K562 (cell line): ENCODE data around the gene OXT. TPM values are rescaled to one million over a fixed set of nuclear protein-coding genes. Genes with fewer than 3 reads are reported as not detected.

Experiments
- ATAC-seq: fragments of 200-7000 bp; cut with Tn5 transposase; 3 replicates; pipeline ENCODE4 v1.9.1; 2020; ENCODE audit warnings: moderate library complexity
- BruUV-seq: library from RNA; stranded (reverse); fragments of 400-500 nt; replicated peaks from 2 replicates; lab custom pipeline; 2021; lab: Mats Ljungman, UMichigan
- CTCF ChIA-PET: fragments of 300-600 bp; formaldehyde crosslinking; extraction: SDS; loops from one replicate; lab custom pipeline; 2021; ENCODE audit warnings: low intra/inter-chr PET ratio; lab: Yijun Ruan, JAX
- POLR2A ChIA-PET: fragments of 300-600, 350-650 bp; sonication (Branson Sonifier 250); formaldehyde crosslinking; extraction: SDS; loops from one replicate; lab custom pipeline; 2021; ENCODE audit warnings: antibody characterized with exemption, inconsistent platforms; lab: Yijun Ruan, JAX
- DNase-seq, 4 experiments: peaks; one replicate each; pipeline versions ENCODE4 v3.0.0 to v3.0.0-alpha.2; 2011 to 2018; ENCODE audit warnings: low spot score in 3 of 4, mixed read lengths in 3 of 4; ENCODE audit errors: extremely low read depth in 1 of 4
- FAIRE-seq: peaks from 2 replicates; lab custom pipeline; 2011; peaks lifted over from hg19 to GRCh38; lab: Jason Lieb, UNC
- H2AFZ ChIP-seq: 2 replicates; pipeline ENCODE4 v1.6.0; 2011; ENCODE audit warnings: low read depth, low read length, control low read depth, inconsistent platforms
- H3K27ac ChIP-seq: fragments of 200-600 bp; 3 replicates; pipeline ENCODE4 v1.8.0; 2011; ENCODE audit warnings: low read depth, mild to moderate bottlenecking, control low read depth, inconsistent platforms, low read length, moderate library complexity, mixed read lengths; ENCODE audit errors: extremely low read depth
- H3K27me3 ChIP-seq, 2 experiments: fragments of 300-600 bp in 1 of 2; 2 replicates in 1 of 2; 3 replicates in 1 of 2; pipeline versions ENCODE4 v1.6.0 to v1.8.0; 2011; ENCODE audit warnings: inconsistent platforms in 2 of 2, low read length in 2 of 2, mild to moderate bottlenecking in 1 of 2, mixed read lengths in 1 of 2, moderate library complexity in 1 of 2; ENCODE audit not compliant: control insufficient read depth in 2 of 2, insufficient read depth in 2 of 2
- H3K36me3 ChIP-seq: fragments of 300-600 bp; 3 replicates; pipeline ENCODE4 v1.8.0; 2011; ENCODE audit warnings: mild to moderate bottlenecking, low read length, inconsistent platforms; ENCODE audit not compliant: control insufficient read depth, insufficient read depth
- H3K4me1 ChIP-seq, 2 experiments: fragments of 200-600 bp in 1 of 2; replicated peaks in 1 of 2; 2 replicates in 1 of 2; 3 replicates in 1 of 2; pipeline versions ENCODE4 v1.5.1 to v1.8.0; 2011; ENCODE audit warnings: inconsistent platforms in 2 of 2, low read length in 2 of 2, mild to moderate bottlenecking in 1 of 2, mixed read lengths in 1 of 2, moderate library complexity in 1 of 2; ENCODE audit not compliant: control insufficient read depth in 2 of 2, insufficient read depth in 2 of 2
- H3K4me2 ChIP-seq: 2 replicates; pipeline ENCODE4 v1.6.1; 2011; ENCODE audit warnings: low read length, control low read depth, inconsistent platforms, mixed read lengths; ENCODE audit not compliant: insufficient read depth
- H3K4me3 ChIP-seq: fragments of 200-600 bp; sonication (generic), shearing (Covaris generic); 2 replicates; pipeline ENCODE4 v1.5.1; 2016; ENCODE audit warnings: control low read depth, inconsistent platforms
- H3K79me2 ChIP-seq: fragments of 200-600 bp; 3 replicates; pipeline ENCODE4 v1.8.0; 2011; ENCODE audit warnings: low read length, inconsistent platforms; ENCODE audit not compliant: control insufficient read depth, insufficient read depth
- H3K9ac ChIP-seq, 2 experiments: 2 replicates each; pipeline versions ENCODE4 v1.6.0 to v1.6.1; 2011; ENCODE audit warnings: low read depth in 2 of 2, low read length in 2 of 2, control low read depth in 1 of 2, inconsistent platforms in 1 of 2, mild to moderate bottlenecking in 1 of 2, mixed read lengths in 1 of 2; ENCODE audit not compliant: insufficient read depth in 1 of 2
- H3K9me1 ChIP-seq: one replicate; pipeline ENCODE4 v1.6.0; 2011; ENCODE audit warnings: inconsistent platforms, mild to moderate bottlenecking, low read length, moderate library complexity; ENCODE audit not compliant: control insufficient read depth, insufficient read depth
- H3K9me3 ChIP-seq: replicated peaks from 2 replicates; pipeline ENCODE4 v1.5.1; 2011; ENCODE audit warnings: low read depth, low read length, inconsistent platforms; ENCODE audit not compliant: control insufficient read depth, insufficient read depth
- H4K20me1 ChIP-seq: replicated peaks from 2 replicates; pipeline ENCODE4 v1.6.1; 2011; ENCODE audit warnings: low read length, inconsistent platforms, mixed read lengths; ENCODE audit not compliant: control insufficient read depth, insufficient read depth
- POLR2B ChIP-seq: fragments of 450-650 bp; IDR thresholded peaks from 2 replicates; pipeline ENCODE4 v1.6.1; 2018; ENCODE audit warnings: low read depth; ENCODE audit not compliant: partially characterized antibody
- POLR2G ChIP-seq: fragments of 200-400 bp; formaldehyde crosslinking; IDR thresholded peaks from 2 replicates; pipeline ENCODE4 v1.6.1; 2017; ENCODE audit warnings: low read depth, mild to moderate bottlenecking, antibody characterized with exemption, low read length, moderate library complexity
- SAP30 ChIP-seq: fragments of 200-600 bp; sonication (generic); IDR thresholded peaks from 2 replicates; pipeline ENCODE4 v1.6.1; 2012; ENCODE audit warnings: borderline replicate concordance, low read depth, mild to moderate bottlenecking, moderate library complexity, low read length, control low read depth, inconsistent platforms; ENCODE audit not compliant: insufficient read depth, poor library complexity, severe bottlenecking
- TRIM28 ChIP-seq: fragments of 450-650 bp; IDR thresholded peaks from 2 replicates; pipeline ENCODE4 v1.6.1; 2017
- ZNF740 ChIP-seq, 3 experiments: fragments of 200-800 bp in 1 of 3; sonication (Bioruptor generic) in 1 of 3; sonication (generic) in 1 of 3; formaldehyde crosslinking in 1 of 3; IDR thresholded peaks; 2 replicates each; pipeline versions ENCODE4 v1.6.1 to v1.8.0; 2016 to 2022; ENCODE audit warnings: mild to moderate bottlenecking in 2 of 3, missing compliant biosample characterization in 2 of 3, missing genetic modification characterization in 2 of 3, missing genetic modification reagents in 1 of 3
- WGBS: fragments of 100-300 bp; shearing (Covaris generic); methylation state at CpG from one replicate; pipeline ENCODE4 v1.1.6; 2016; ENCODE audit warnings: low coverage, mixed read lengths; ENCODE audit not compliant: insufficient coverage; ENCODE audit errors: missing lambda C conversion rate; 5-methylcytosine and 5-hydroxymethylcytosine counted together
- in situ Hi-C: fragments of 300-500 bp; cut with MboI; formaldehyde crosslinking; loops from 4 replicates; pipeline ENCODE4 v1.15.0; 2018; ENCODE audit warnings: inconsistent platforms, mixed read lengths
- intact Hi-C: fragments of 100-400 bp; cut with micrococcal nuclease; formaldehyde crosslinking; loops from 2 replicates; pipeline ENCODE4 v1.14.2; 2022
- polyA plus RNA-seq, 8 experiments: library from polyadenylated mRNA; depleted of rRNA in 4 of 8; stranded (reverse) in 5 of 8; unstranded in 3 of 8; fragments of >200 nt; fragmentation: Nextera tagmentation in 2 of 8; fragmentation: Illumina TruSeq in 1 of 8; extraction: Ambion mirVana in 2 of 8; extraction: Trizol in 1 of 8; gene quantifications; 2 replicates each; pipeline versions ENCODE4 v1.2.1 to v1.2.3, GENCODE V29; 2011 to 2014; ENCODE audit warnings: inconsistent platforms in 1 of 8, missing spikeins in 1 of 8
- total RNA-seq, 7 experiments: library from RNA; depleted of rRNA in 6 of 7; stranded (reverse); fragments of >200 nt in 6 of 7; fragmentation: Illumina TruSeq in 2 of 7; extraction: Trizol in 2 of 7; gene quantifications; 2 replicates each; pipeline versions ENCODE4 v1.2.1 to v1.2.3, GENCODE V29; 2011 to 2021; ENCODE audit warnings: low replicate concordance in 1 of 7

OXT gene
- total and polyA plus RNA-seq, 9 of the 15 experiments (the other 6 are each of a cell fraction or from before 2014, with no cell fraction given), result not detected

- DNase-seq, result no peak
- no peak for FAIRE-seq
- 78% methylated on average over 5 of the region's 8 CpGs for WGBS
- H3K9me1 ChIP-seq, result no peaks in the 10 kb centered on the region
- H3K36me3 ChIP-seq, result peaks cover 36% of the 10 kb centered on the region; the same call in 2 of the 3 replicates
- CTCF ChIA-PET, result no interaction called here
- intact Hi-C loops, result no loop called here
- no peak overlapping the region for H3K4me2 ChIP-seq
- POLR2A ChIA-PET, result interaction anchor here (0.9 to 1.0 kb wide), 2 partner anchors 15 to 33 kb away, joined by 4 read pairs; no protein-coding TSS in a partner anchor
- in situ Hi-C loops, result no loop called here
- peak overlapping the region in 1 of 2 experiments; percentile 26; a peak in 1 of 4 replicates for H3K9ac ChIP-seq
- no peaks in the 10 kb centered on the region for H4K20me1 ChIP-seq
- H3K4me3 ChIP-seq, result no peak overlapping the region
- no peak for ATAC-seq
- no TSS peak for BruUV-seq
- H3K4me1 ChIP-seq, result peaks cover 18 to 29% of the 10 kb centered on the region in 2 experiments; a peak in 4 of 5 replicates
- H3K9me3 ChIP-seq, result no peaks in the 10 kb centered on the region
- TF ChIP-seq POLR2G (peak; percentile 51; the same call in 1 of the 2 replicates), TRIM28 (no peak)
- H3K27ac ChIP-seq, result peak overlapping the region; percentile 86; the same call in 1 of the 3 replicates
- H3K79me2 ChIP-seq, result peaks cover 22% of the 10 kb centered on the region
- no peaks in the 10 kb centered on the region for H3K27me3 ChIP-seq
- no peak overlapping the region for H2AFZ ChIP-seq
Measured at GRCh38 chr20:3044336-3044965, 27.0 kb upstream of the OXT start.

- no peaks in the 10 kb centered on the region for H3K9me1 ChIP-seq
- H3K27ac ChIP-seq, result peak overlapping the region; percentile 86
- DNase-seq (peak in 3 of 4 experiments; percentile 16 to 85 (median 81)), FAIRE-seq (peak; percentile 57), ATAC-seq (peak; percentile 86)
- no peaks in the 10 kb centered on the region for H3K27me3 ChIP-seq
- in situ Hi-C loops (no loop called here), intact Hi-C loops (no loop called here)
- POLR2A ChIA-PET, result interaction anchor here (0.6 to 1.4 kb wide), 3 partner anchors 9 to 91 kb away, joined by 3 to 5 read pairs (median 3); no protein-coding TSS in a partner anchor
- no peaks in the 10 kb centered on the region for H4K20me1 ChIP-seq
- peaks cover 34% of the 10 kb centered on the region; the same call in 2 of the 3 replicates for H3K36me3 ChIP-seq
- BruUV-seq, result no TSS peak
- 10% methylated on average over 6 of the region's 24 CpGs for WGBS
- H3K4me3 ChIP-seq, result peak overlapping the region; percentile 92
- peak overlapping the region; percentile 91 for H3K4me2 ChIP-seq
- no peaks in the 10 kb centered on the region for H3K9me3 ChIP-seq
- peaks cover 22% of the 10 kb centered on the region for H3K79me2 ChIP-seq
- H3K4me1 ChIP-seq, result peaks cover 18 to 27% of the 10 kb centered on the region in 2 experiments; a peak in 4 of 5 replicates
- CTCF ChIA-PET, result no interaction called here
- H3K9ac ChIP-seq, result peak overlapping the region; percentile 73 to 96
- H2AFZ ChIP-seq, result peak overlapping the region; percentile 97
- TF ChIP-seq POLR2B, result peak; percentile 24
- TF ChIP-seq SAP30, result peak; percentile 17
- TF ChIP-seq ZNF740 (CRISPR knock-in tag; IDR thresholded peaks at IDR 0.05), result peak; percentile 58; the same call in 1 of the 2 replicates
- TF ChIP-seq ZNF740 (tag; IDR thresholded peaks at IDR 0.05), result no peak
Measured at GRCh38 chr20:3045042-3045815, 26.2 kb upstream of the OXT start.
